NOMO-1 treated with dmso at 0.1 percent for 144 hours (cell line): Measurements from ENCODE around the gene SNX13.

Experiments
- DNase-seq: peaks from one replicate; lab custom pipeline; 2025; ENCODE audit not compliant: unreplicated experiment; lab: John Stamatoyannopoulos, UW

Gene SNX13

GRCh38 chr7:17948526-17949238, 8.4 kb upstream of the SNX13 start:
- DNase-seq: peak; percentile 23

GRCh38 chr7:17947620-17948019, 7.3 kb upstream of the SNX13 start:
- no peak for DNase-seq

- DNase-seq: peak; percentile 26
Observed at GRCh38 chr7:17946591-17946990, 6.3 kb upstream of the SNX13 start.

- DNase-seq: no peak
Observed at GRCh38 chr7:17944720-17945119, 4.4 kb upstream of the SNX13 start.

- no peak for DNase-seq
Observed at GRCh38 chr7:17943006-17943405, 2.7 kb upstream of the SNX13 start.

GRCh38 chr7:17942231-17942630, 1.9 kb upstream of the SNX13 start:
- no peak for DNase-seq

GRCh38 chr7:17940951-17941431, 697 bp upstream of the SNX13 start:
- DNase-seq: no peak

- DNase-seq: no peak
Observed at GRCh38 chr7:17939606-17940301, 540 bp downstream of the SNX13 start.

GRCh38 chr7:17939211-17939605, 1.1 kb downstream of the SNX13 start:
- DNase-seq: peak; percentile 52

GRCh38 chr7:17937506-17938120, 2.7 kb downstream of the SNX13 start:
- no peak for DNase-seq

- no peak for DNase-seq
Observed at GRCh38 chr7:17936321-17936720, 4.0 kb downstream of the SNX13 start.

GRCh38 chr7:17934612-17935240, 5.6 kb downstream of the SNX13 start:
- DNase-seq: peak; percentile 64

GRCh38 chr7:17934094-17934493, 6.2 kb downstream of the SNX13 start:
- no peak for DNase-seq

- no peak for DNase-seq
Observed at GRCh38 chr7:17932770-17933169, 7.5 kb downstream of the SNX13 start.

GRCh38 chr7:17931069-17931468, 9.2 kb downstream of the SNX13 start:
- DNase-seq: no peak

- DNase-seq: no peak
Observed at GRCh38 chr7:17930546-17930945, 9.7 kb downstream of the SNX13 start.

GRCh38 chr7:17929647-17930395, 10.5 kb downstream of the SNX13 start:
- DNase-seq: no peak

GRCh38 chr7:17928055-17928454, 12.2 kb downstream of the SNX13 start:
- no peak for DNase-seq

GRCh38 chr7:17921857-17922416, 18.4 kb downstream of the SNX13 start:
- DNase-seq: no peak

- DNase-seq: no peak
Observed at GRCh38 chr7:17917842-17918241, 22.5 kb downstream of the SNX13 start.

- no peak for DNase-seq
Observed at GRCh38 chr7:17916786-17917185, 23.5 kb downstream of the SNX13 start.
